HepG2 (cell line): ENCODE results near the gene EOLA1. TPM values are rescaled to one million over a fixed set of nuclear protein-coding genes. Genes with fewer than 3 reads are reported as not detected.

ENCODE experiments used
- ARID5B ChIP-seq: IDR thresholded peaks from 2 replicates; pipeline ENCODE4 v1.4.0; 2020; ENCODE audit warnings: mild to moderate bottlenecking, missing genetic modification reagents
- BCL6 ChIP-seq: IDR thresholded peaks from 2 replicates; pipeline ENCODE4 v1.6.1; 2016; ENCODE audit warnings: missing genetic modification reagents, missing compliant biosample characterization
- CTCF ChIP-seq: sonication (generic); formaldehyde crosslinking; IDR thresholded peaks from 2 replicates; pipeline ENCODE4 v1.5.0; 2020; ENCODE audit warnings: mild to moderate bottlenecking, missing genetic modification reagents, moderate library complexity
- FOXA3 ChIP-seq: IDR thresholded peaks from 2 replicates; pipeline ENCODE4 v1.6.1; 2016; ENCODE audit warnings: missing genetic modification reagents, missing compliant biosample characterization
- HOXA7 ChIP-seq: sonication (generic); formaldehyde crosslinking; IDR thresholded peaks from 2 replicates; pipeline ENCODE4 v1.8.1; 2022; ENCODE audit warnings: mild to moderate bottlenecking, missing genetic modification reagents, moderate library complexity
- MEF2D ChIP-seq: sonication (generic); formaldehyde crosslinking; IDR thresholded peaks from 2 replicates; pipeline ENCODE4 v1.5.1; 2020; ENCODE audit warnings: mild to moderate bottlenecking, missing genetic modification reagents
- NFKBIZ ChIP-seq: IDR thresholded peaks from 2 replicates; pipeline ENCODE4 v1.6.1; 2018; ENCODE audit warnings: missing genetic modification reagents, missing compliant biosample characterization
- SKI ChIP-seq: fragments of 450-650 bp; IDR thresholded peaks from one replicate; pipeline ENCODE4 v1.6.1; 2018; ENCODE audit warnings: mild to moderate bottlenecking; ENCODE audit not compliant: partially characterized antibody
- SNAI1 ChIP-seq: sonication (generic); formaldehyde crosslinking; IDR thresholded peaks from 2 replicates; pipeline ENCODE4 v1.5.0; 2020; ENCODE audit warnings: mild to moderate bottlenecking, missing genetic modification reagents, borderline replicate concordance
- SUZ12 ChIP-seq: fragments of 150-350 bp; IDR thresholded peaks from 2 replicates; pipeline ENCODE4 v1.6.1; 2014; ENCODE audit warnings: low read depth, low read length
- TRIM24 ChIP-seq: sonication (generic); formaldehyde crosslinking; IDR thresholded peaks from 2 replicates; pipeline ENCODE4 v1.8.0; 2022; ENCODE audit warnings: mild to moderate bottlenecking, missing genetic modification reagents
- ZKSCAN1 ChIP-seq: fragments of 150-350 bp; IDR thresholded peaks from 2 replicates; pipeline ENCODE4 v1.6.1; 2014; ENCODE audit warnings: low read length
- ZNF260 ChIP-seq: sonication (generic); formaldehyde crosslinking; IDR thresholded peaks from 2 replicates; pipeline ENCODE4 v1.4.0; 2020; ENCODE audit warnings: missing genetic modification reagents, low read depth, mild to moderate bottlenecking, borderline replicate concordance
- ZNF577 ChIP-seq: sonication (generic); formaldehyde crosslinking; IDR thresholded peaks from 2 replicates; pipeline ENCODE4 v1.4.0; 2020; ENCODE audit warnings: mild to moderate bottlenecking, low read depth, missing genetic modification reagents, borderline replicate concordance
- ZNF619 ChIP-seq: sonication (generic); formaldehyde crosslinking; IDR thresholded peaks from 2 replicates; pipeline ENCODE4 v1.4.0; 2020; ENCODE audit warnings: mild to moderate bottlenecking, missing genetic modification reagents
- polyA plus RNA-seq, 8 experiments: library from polyadenylated mRNA; depleted of rRNA in 3 of 8; stranded (reverse) in 7 of 8; unstranded in 1 of 8; fragments of >200 nt; fragmentation: Illumina TruSeq in 4 of 8; extraction: Trizol in 4 of 8; gene quantifications; 2 replicates each; pipeline versions ENCODE4 v1.2.1 to v1.2.3, GENCODE V29; 2011 to 2016; ENCODE audit warnings: low read depth in 4 of 8, missing spikeins in 1 of 8, mixed read lengths in 1 of 8; ENCODE audit not compliant: insufficient read depth in 1 of 8
- total RNA-seq, 5 experiments: library from RNA; depleted of rRNA; stranded (reverse); fragments of >200 nt; fragmentation: Illumina TruSeq; extraction: Trizol; gene quantifications; 2 replicates each; pipeline ENCODE4 v1.2.3, GENCODE V29; 2016; ENCODE audit warnings: low read depth in 1 of 5
- TF ChIP-seq, protein P1 (sequence below): sonication (generic); formaldehyde crosslinking; IDR thresholded peaks from 2 replicates; pipeline ENCODE4 v1.9.0; 2022; ENCODE audit warnings: missing genetic modification reagents, mild to moderate bottlenecking, borderline replicate concordance
- TF ChIP-seq, protein P2 (sequence below): sonication (generic); formaldehyde crosslinking; IDR thresholded peaks from 2 replicates; pipeline ENCODE4 v1.5.0; 2020; ENCODE audit warnings: mild to moderate bottlenecking, missing genetic modification reagents

EOLA1 gene
- total and polyA plus RNA-seq, 2 of the 13 experiments (the other 11 are each of a cell fraction or from before 2014, with no cell fraction given), result 6.5 to 9.6 TPM

DNA sequence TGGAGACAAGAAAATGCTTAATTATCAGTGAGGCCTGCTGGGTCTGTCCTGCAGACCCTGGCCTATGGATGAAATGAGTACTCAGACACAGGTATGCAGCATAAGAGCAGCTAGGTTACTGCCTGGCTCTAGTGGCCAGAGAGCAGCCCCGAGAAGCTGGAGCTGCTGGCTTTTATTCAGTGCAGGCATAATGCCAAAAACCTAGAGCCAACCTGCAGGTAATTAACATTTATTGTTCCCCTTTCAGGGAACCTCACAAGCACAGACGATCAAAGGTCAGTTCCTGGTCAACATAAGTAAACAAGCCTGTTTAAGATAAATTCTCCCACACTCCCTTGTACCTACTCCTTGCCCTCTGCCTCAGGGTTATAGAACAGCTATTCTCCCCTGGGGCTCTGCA is 49.0 kb upstream of the EOLA1 start (continued):
- TF ChIP-seq SUZ12 (no peak), CTCF (CRISPR knock-in tag) (no peak), ZNF619 (CRISPR knock-in tag) (no peak), ZKSCAN1 (no peak), SNAI1 (CRISPR knock-in tag) (no peak), ARID5B (peak; percentile 37; the same call in 1 of the 2 replicates), FOXA3 (CRISPR knock-in tag) (peak; percentile 44; the same call in 1 of the 2 replicates), MEF2D (CRISPR knock-in tag) (no peak), ZNF260 (no peak), SKI (peak; percentile 42), ZNF577 (CRISPR knock-in tag) (no peak), HOXA7 (CRISPR knock-in tag) (no peak), NFKBIZ (CRISPR knock-in tag) (no peak), BCL6 (CRISPR knock-in tag) (peak; percentile 70), TRIM24 (CRISPR knock-in tag) (no peak)
- TF ChIP-seq, protein P1, sequence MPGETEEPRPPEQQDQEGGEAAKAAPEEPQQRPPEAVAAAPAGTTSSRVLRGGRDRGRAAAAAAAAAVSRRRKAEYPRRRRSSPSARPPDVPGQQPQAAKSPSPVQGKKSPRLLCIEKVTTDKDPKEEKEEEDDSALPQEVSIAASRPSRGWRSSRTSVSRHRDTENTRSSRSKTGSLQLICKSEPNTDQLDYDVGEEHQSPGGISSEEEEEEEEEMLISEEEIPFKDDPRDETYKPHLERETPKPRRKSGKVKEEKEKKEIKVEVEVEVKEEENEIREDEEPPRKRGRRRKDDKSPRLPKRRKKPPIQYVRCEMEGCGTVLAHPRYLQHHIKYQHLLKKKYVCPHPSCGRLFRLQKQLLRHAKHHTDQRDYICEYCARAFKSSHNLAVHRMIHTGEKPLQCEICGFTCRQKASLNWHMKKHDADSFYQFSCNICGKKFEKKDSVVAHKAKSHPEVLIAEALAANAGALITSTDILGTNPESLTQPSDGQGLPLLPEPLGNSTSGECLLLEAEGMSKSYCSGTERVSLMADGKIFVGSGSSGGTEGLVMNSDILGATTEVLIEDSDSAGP (CRISPR knock-in tag), result no peak
- TF ChIP-seq, protein P2, sequence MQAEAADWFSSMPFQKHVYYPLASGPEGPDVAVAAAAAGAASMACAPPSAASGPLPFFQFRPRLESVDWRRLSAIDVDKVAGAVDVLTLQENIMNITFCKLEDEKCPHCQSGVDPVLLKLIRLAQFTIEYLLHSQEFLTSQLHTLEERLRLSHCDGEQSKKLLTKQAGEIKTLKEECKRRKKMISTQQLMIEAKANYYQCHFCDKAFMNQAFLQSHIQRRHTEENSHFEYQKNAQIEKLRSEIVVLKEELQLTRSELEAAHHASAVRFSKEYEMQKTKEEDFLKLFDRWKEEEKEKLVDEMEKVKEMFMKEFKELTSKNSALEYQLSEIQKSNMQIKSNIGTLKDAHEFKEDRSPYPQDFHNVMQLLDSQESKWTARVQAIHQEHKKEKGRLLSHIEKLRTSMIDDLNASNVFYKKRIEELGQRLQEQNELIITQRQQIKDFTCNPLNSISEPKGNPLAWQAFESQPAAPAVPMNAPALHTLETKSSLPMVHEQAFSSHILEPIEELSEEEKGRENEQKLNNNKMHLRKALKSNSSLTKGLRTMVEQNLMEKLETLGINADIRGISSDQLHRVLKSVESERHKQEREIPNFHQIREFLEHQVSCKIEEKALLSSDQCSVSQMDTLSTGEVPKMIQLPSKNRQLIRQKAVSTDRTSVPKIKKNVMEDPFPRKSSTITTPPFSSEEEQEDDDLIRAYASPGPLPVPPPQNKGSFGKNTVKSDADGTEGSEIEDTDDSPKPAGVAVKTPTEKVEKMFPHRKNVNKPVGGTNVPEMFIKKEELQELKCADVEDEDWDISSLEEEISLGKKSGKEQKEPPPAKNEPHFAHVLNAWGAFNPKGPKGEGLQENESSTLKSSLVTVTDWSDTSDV (CRISPR knock-in tag), result no peak
